Kidney (tissue), 14 donors: Measurements from ENCODE around the gene SCARF1. TPM values are rescaled to one million over a fixed set of nuclear protein-coding genes. Genes with fewer than 3 reads are reported as not detected.

Experiments
- DNase-seq, 5 donors: peaks; one replicate each; pipeline ENCODE4 v3.0.0-alpha.2; 2013 to 2020
- FAIRE-seq: peaks from 2 replicates; lab custom pipeline; 2012; peaks lifted over from hg19 to GRCh38; lab: Jason Lieb, UNC
- H3K27ac ChIP-seq, 2 donors: one replicate each; pipeline ENCODE4 v1.7.0; 2013; ENCODE audit warnings: low read depth in 2 of 2, low read length in 2 of 2, inconsistent platforms in 1 of 2
- H3K27me3 ChIP-seq: one replicate; pipeline ENCODE4 v1.7.1; 2013; ENCODE audit warnings: low read length, inconsistent platforms; ENCODE audit not compliant: control insufficient read depth, insufficient read depth
- H3K36me3 ChIP-seq, 3 donors: one replicate each; pipeline versions ENCODE4 v1.7.0 to v1.7.1; 2013; ENCODE audit warnings: low read length in 3 of 3, control low read depth in 1 of 3, inconsistent platforms in 1 of 3; ENCODE audit not compliant: insufficient read depth in 3 of 3, control insufficient read depth in 2 of 3
- H3K4me1 ChIP-seq, 3 donors: one replicate each; pipeline versions ENCODE4 v1.7.0 to v1.7.1; 2013; ENCODE audit warnings: low read length in 3 of 3, inconsistent platforms in 1 of 3, low read depth in 1 of 3; ENCODE audit not compliant: control insufficient read depth in 2 of 3, insufficient read depth in 2 of 3
- H3K4me3 ChIP-seq, 3 donors: one replicate each; pipeline versions ENCODE4 v1.7.0 to v1.8.1; 2013; ENCODE audit warnings: low read length in 3 of 3, control low read depth in 1 of 3, inconsistent platforms in 1 of 3
- H3K9ac ChIP-seq, 3 donors: one replicate each; pipeline versions ENCODE4 v1.7.0 to v1.7.1; 2013; ENCODE audit warnings: low read length in 3 of 3, control low read depth in 1 of 3, inconsistent platforms in 1 of 3
- H3K9me3 ChIP-seq, 3 donors: one replicate each; pipeline versions ENCODE4 v1.7.0 to v1.7.1; 2013; ENCODE audit warnings: low read length in 3 of 3, control low read depth in 1 of 3, inconsistent platforms in 1 of 3; ENCODE audit not compliant: control insufficient read depth in 2 of 3, insufficient read depth in 1 of 3
- CTCF ChIP-seq: IDR thresholded peaks from 3 replicates; pipeline ENCODE4 v1.5.1; 2012; ENCODE audit warnings: mild to moderate bottlenecking, moderate library complexity, borderline replicate concordance; ENCODE audit not compliant: insufficient read depth; ENCODE audit errors: extremely low read depth
- intact Hi-C: fragments of 100-400 bp; cut with DNase I; formaldehyde crosslinking; loops from one replicate; pipeline ENCODE4 v1.11.1; 2022
- polyA plus RNA-seq: library from polyadenylated mRNA; stranded (reverse); fragments of 350-450 nt; fragmentation: Illumina TruSeq; extraction: RNeasy Lipid Tissue Mini Kit (QIAGEN cat#74804); gene quantifications from one replicate; pipeline ENCODE4 v1.2.3, GENCODE V29; 2014; ENCODE audit warnings: low read depth, low replicate concordance; ENCODE audit not compliant: insufficient read depth
- total RNA-seq: library from RNA; stranded (reverse); fragmentation: NEBNext Ultra II Directional; extraction: Animal tissue kit (Norgen Biotek cat#: 25700); gene quantifications from one replicate; pipeline ENCODE4 v1.2.1, GENCODE V29; 2021
- donor health status: control.
- donor health status: control.
- donor health status: control.
- donor health status: control.
- donor health status: control.
- donor health status: DM: yes; HTN: yes; CAD: no.
- donor health status: Normal renal cell carcinoma (clear cell type).

The SCARF1 gene
- total and polyA plus RNA-seq, 2 donors from 2014 or later, result 7.0 to 20.1 TPM

- Histone ChIP-seq H3K36me3 (peaks cover 0 to 12% (median 6%) of the 10 kb centered on the region in 3 donors), H3K9ac (peak overlapping the region in 2 of 3 donors; percentile 16 to 87), H3K9me3 (no peaks in the 10 kb centered on the region), H3K4me3 (no peak overlapping the region), H3K27me3 (no peaks in the 10 kb centered on the region), H3K27ac (peak overlapping the region; percentile 91 to 94), H3K4me1 (peaks cover 0 to 37% (median 36%) of the 10 kb centered on the region in 3 donors)
- no peak for TF ChIP-seq CTCF
- intact Hi-C loops, result no loop called here
- DNase-seq (peak in 2 of 5 donors; percentile 35 to 45), FAIRE-seq (no peak)
Observed at GRCh38 chr17:1606352-1606985, 39.1 kb downstream of the SCARF1 start.

- Histone ChIP-seq H3K27me3 (no peaks in the 10 kb centered on the region), H3K4me1 (peaks cover 0 to 37% (median 36%) of the 10 kb centered on the region in 3 donors), H3K36me3 (peaks cover 0 to 9% (median 8%) of the 10 kb centered on the region in 3 donors), H3K27ac (peak overlapping the region; percentile 91 to 94), H3K9ac (peak overlapping the region in 2 of 3 donors; percentile 16 to 87), H3K4me3 (no peak overlapping the region), H3K9me3 (no peaks in the 10 kb centered on the region)
- intact Hi-C loops, result no loop called here
- TF ChIP-seq CTCF, result no peak
- DNase-seq, result peak; percentile 61 to 92 (median 70)
- no peak for FAIRE-seq
Observed at GRCh38 chr17:1605681-1606351, 39.7 kb downstream of the SCARF1 start.

- peak; percentile 53 to 80 (median 64) for DNase-seq
Observed at GRCh38 chr17:1604831-1605528, 40.6 kb downstream of the SCARF1 start.

More at GRCh38 chr17:1604831-1605528, 40.6 kb downstream of the SCARF1 start:
- no peak for TF ChIP-seq CTCF
- no peak overlapping the region for H3K4me3 ChIP-seq
- intact Hi-C loops, result no loop called here
- H3K36me3 ChIP-seq, result peaks cover 0 to 9% (median 8%) of the 10 kb centered on the region in 3 donors
- H3K27me3 ChIP-seq, result no peaks in the 10 kb centered on the region
- FAIRE-seq, result no peak
- peak overlapping the region in 1 of 3 donors; percentile 66 for H3K9ac ChIP-seq
- H3K4me1 ChIP-seq, result peaks cover 0 to 37% (median 36%) of the 10 kb centered on the region in 3 donors
- H3K9me3 ChIP-seq, result no peaks in the 10 kb centered on the region
- H3K27ac ChIP-seq, result peak overlapping the region; percentile 87 to 89
